HEK293 (cell line): ENCODE measurements around the gene EBLN2.

Experiments
- CTCF ChIP-seq: fragments of 450-650 bp; formaldehyde crosslinking; IDR thresholded peaks from 2 replicates; pipeline ENCODE4 v1.5.1; 2016; ENCODE audit warnings: missing biosample characterization, missing genetic modification characterization
- PBX3 ChIP-seq: sonication (generic); formaldehyde crosslinking; IDR thresholded peaks from 2 replicates; pipeline ENCODE4 v1.8.1; 2022; ENCODE audit warnings: mild to moderate bottlenecking, moderate library complexity, missing genetic modification reagents
- ZNF138 ChIP-seq: fragments of 450-650 bp; formaldehyde crosslinking; IDR thresholded peaks from 2 replicates; pipeline ENCODE4 v1.5.1; 2016; ENCODE audit warnings: missing biosample characterization, missing genetic modification characterization, borderline replicate concordance
- ZNF140 ChIP-seq: fragments of 450-650 bp; formaldehyde crosslinking; IDR thresholded peaks from 2 replicates; pipeline ENCODE4 v1.5.1; 2016; ENCODE audit warnings: missing biosample characterization, missing genetic modification characterization
- ZNF175 ChIP-seq: fragments of 450-650 bp; formaldehyde crosslinking; IDR thresholded peaks from 2 replicates; pipeline ENCODE4 v1.5.1; 2016; ENCODE audit warnings: missing biosample characterization, missing genetic modification characterization
- ZNF18 ChIP-seq: fragments of 450-650 bp; formaldehyde crosslinking; IDR thresholded peaks from 2 replicates; pipeline ENCODE4 v1.5.1; 2016; ENCODE audit warnings: missing biosample characterization, missing genetic modification characterization
- ZNF302 ChIP-seq: fragments of 450-650 bp; formaldehyde crosslinking; IDR thresholded peaks from 2 replicates; pipeline ENCODE4 v1.5.1; 2016; ENCODE audit warnings: missing biosample characterization, missing genetic modification characterization, low read depth
- ZNF324 ChIP-seq: fragments of 450-650 bp; formaldehyde crosslinking; IDR thresholded peaks from 2 replicates; pipeline ENCODE4 v1.5.1; 2016; ENCODE audit warnings: missing biosample characterization, missing genetic modification characterization
- ZNF510 ChIP-seq: fragments of 450-650 bp; formaldehyde crosslinking; IDR thresholded peaks from 2 replicates; pipeline ENCODE4 v1.5.1; 2018; ENCODE audit warnings: mild to moderate bottlenecking, missing genetic modification characterization, missing biosample characterization; ENCODE audit not compliant: insufficient replicate concordance
- ZNF621 ChIP-seq: fragments of 450-650 bp; formaldehyde crosslinking; IDR thresholded peaks from 2 replicates; pipeline ENCODE4 v1.5.1; 2017; ENCODE audit warnings: missing biosample characterization, missing genetic modification characterization
- ZNF664 ChIP-seq: fragments of 450-650 bp; formaldehyde crosslinking; IDR thresholded peaks from 2 replicates; pipeline ENCODE4 v1.5.1; 2016; ENCODE audit warnings: missing biosample characterization, missing genetic modification characterization
- ZNF792 ChIP-seq: fragments of 450-650 bp; formaldehyde crosslinking; IDR thresholded peaks from 2 replicates; pipeline ENCODE4 v1.5.1; 2016; ENCODE audit warnings: missing biosample characterization, missing genetic modification characterization
- ZSCAN23 ChIP-seq: fragments of 450-650 bp; formaldehyde crosslinking; IDR thresholded peaks from 2 replicates; pipeline ENCODE4 v1.5.1; 2016; ENCODE audit warnings: missing biosample characterization, missing genetic modification characterization

- TF ChIP-seq ZNF140 (tag by site-specific recombination) (no peak), CTCF (tag by site-specific recombination) (no peak), ZNF792 (tag by site-specific recombination) (no peak), ZNF18 (no peak), ZNF138 (tag by site-specific recombination) (no peak), ZNF324 (tag by site-specific recombination) (no peak), ZNF664 (no peak), ZSCAN23 (tag by site-specific recombination) (no peak), PBX3 (CRISPR knock-in tag) (no peak), ZNF175 (tag by site-specific recombination) (no peak), ZNF621 (no peak), ZNF302 (tag by site-specific recombination) (no peak), ZNF510 (tag by site-specific recombination) (no peak)
Observed at GRCh38 chr3:73018298-73018697, 43.2 kb upstream of the EBLN2 start.
